GM19043 (cell line): ENCODE data around the gene RHBG.

Source experiments
- ATAC-seq: cut with Tn5 transposase; IDR thresholded peaks from one replicate; pipeline ENCODE4 v1.9.1; 2021; ENCODE audit warnings: low read depth; ENCODE audit not compliant: unreplicated experiment

RHBG gene

GRCh38 chr1:156385534-156386031 lies 16.6 kb downstream of the RHBG start:
- no peak for ATAC-seq

GRCh38 chr1:156386134-156386901 lies 17.3 kb downstream of the RHBG start:
- no peak for ATAC-seq

GRCh38 chr1:156386949-156387869 lies 18.2 kb downstream of the RHBG start:
- no peak for ATAC-seq

- no peak for ATAC-seq
Measured at GRCh38 chr1:156387870-156388173, 18.8 kb downstream of the RHBG start.

- ATAC-seq, result no peak
Measured at GRCh38 chr1:156388174-156389137, 19.4 kb downstream of the RHBG start.

GRCh38 chr1:156389311-156389710 lies 20.3 kb downstream of the RHBG start:
- ATAC-seq, result no peak

GRCh38 chr1:156390469-156391365 lies 21.7 kb downstream of the RHBG start:
- no peak for ATAC-seq

GRCh38 chr1:156391366-156391677 lies 22.3 kb downstream of the RHBG start:
- no peak for ATAC-seq

GRCh38 chr1:156391701-156392100 lies 22.7 kb downstream of the RHBG start:
- no peak for ATAC-seq

- ATAC-seq, result no peak
Measured at GRCh38 chr1:156392452-156392853, 23.4 kb downstream of the RHBG start.

- ATAC-seq, result no peak
Measured at GRCh38 chr1:156393095-156393494, 24.1 kb downstream of the RHBG start.

- ATAC-seq, result no peak
Measured at GRCh38 chr1:156394082-156394481, 25.1 kb downstream of the RHBG start.

- no peak for ATAC-seq
Measured at GRCh38 chr1:156394835-156395461, 25.9 kb downstream of the RHBG start.

GRCh38 chr1:156399355-156400125 lies 30.5 kb downstream of the RHBG start:
- no peak for ATAC-seq

GRCh38 chr1:156400191-156400935 lies 31.4 kb downstream of the RHBG start:
- ATAC-seq, result no peak

- ATAC-seq, result no peak
Measured at GRCh38 chr1:156401041-156401574, 32.1 kb downstream of the RHBG start.

- ATAC-seq, result no peak
Measured at GRCh38 chr1:156401681-156402081, 32.7 kb downstream of the RHBG start.
